Measurements from ENCODE around the gene ONECUT3. TPM values are rescaled to one million over a fixed set of nuclear protein-coding genes. Genes with fewer than 3 reads are reported as not detected.

Gene ONECUT3
- total and polyA plus RNA-seq, 9 of the 15 experiments (the other 6 are each of a cell fraction or from before 2014, with no cell fraction given), result not detected

DNA sequence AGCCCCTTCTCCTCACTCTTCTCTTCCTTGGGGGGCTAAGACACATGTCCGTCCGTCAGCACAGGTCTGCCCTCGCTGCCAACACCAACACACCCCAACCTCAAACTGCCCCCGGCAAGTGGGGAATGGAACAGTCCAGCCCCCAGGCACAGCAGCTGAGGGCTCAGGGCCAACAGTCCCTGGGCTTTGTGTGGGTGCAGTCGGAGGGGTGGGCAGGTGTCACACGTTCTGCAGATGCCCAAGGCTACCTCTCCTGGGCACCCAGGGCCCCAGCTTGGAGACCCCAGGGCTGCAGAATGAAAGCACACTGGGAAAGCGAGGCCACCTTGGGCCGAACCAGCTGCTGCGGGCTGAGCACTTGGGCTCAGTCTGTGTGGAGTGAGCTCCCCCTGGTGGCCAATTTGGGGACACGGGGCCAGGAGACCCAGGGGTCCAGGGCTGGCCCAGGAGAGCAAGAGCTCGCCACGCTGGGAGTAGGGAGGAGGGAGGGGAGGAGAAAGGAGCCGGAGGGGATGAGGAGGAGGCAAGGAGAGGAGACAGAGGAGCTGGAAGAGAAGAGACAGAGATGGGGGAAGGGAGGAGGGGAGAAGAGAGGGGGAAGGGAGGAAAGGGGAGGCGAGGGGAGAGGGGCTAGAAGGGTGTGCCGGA, 72.7 kb downstream of the ONECUT3 start (continued):
- TF ChIP-seq, protein P1, sequence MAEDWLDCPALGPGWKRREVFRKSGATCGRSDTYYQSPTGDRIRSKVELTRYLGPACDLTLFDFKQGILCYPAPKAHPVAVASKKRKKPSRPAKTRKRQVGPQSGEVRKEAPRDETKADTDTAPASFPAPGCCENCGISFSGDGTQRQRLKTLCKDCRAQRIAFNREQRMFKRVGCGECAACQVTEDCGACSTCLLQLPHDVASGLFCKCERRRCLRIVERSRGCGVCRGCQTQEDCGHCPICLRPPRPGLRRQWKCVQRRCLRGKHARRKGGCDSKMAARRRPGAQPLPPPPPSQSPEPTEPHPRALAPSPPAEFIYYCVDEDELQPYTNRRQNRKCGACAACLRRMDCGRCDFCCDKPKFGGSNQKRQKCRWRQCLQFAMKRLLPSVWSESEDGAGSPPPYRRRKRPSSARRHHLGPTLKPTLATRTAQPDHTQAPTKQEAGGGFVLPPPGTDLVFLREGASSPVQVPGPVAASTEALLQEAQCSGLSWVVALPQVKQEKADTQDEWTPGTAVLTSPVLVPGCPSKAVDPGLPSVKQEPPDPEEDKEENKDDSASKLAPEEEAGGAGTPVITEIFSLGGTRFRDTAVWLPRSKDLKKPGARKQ (CRISPR knock-in tag; IDR thresholded peaks at IDR 0.05), result no peak
- TF ChIP-seq, protein P2, sequence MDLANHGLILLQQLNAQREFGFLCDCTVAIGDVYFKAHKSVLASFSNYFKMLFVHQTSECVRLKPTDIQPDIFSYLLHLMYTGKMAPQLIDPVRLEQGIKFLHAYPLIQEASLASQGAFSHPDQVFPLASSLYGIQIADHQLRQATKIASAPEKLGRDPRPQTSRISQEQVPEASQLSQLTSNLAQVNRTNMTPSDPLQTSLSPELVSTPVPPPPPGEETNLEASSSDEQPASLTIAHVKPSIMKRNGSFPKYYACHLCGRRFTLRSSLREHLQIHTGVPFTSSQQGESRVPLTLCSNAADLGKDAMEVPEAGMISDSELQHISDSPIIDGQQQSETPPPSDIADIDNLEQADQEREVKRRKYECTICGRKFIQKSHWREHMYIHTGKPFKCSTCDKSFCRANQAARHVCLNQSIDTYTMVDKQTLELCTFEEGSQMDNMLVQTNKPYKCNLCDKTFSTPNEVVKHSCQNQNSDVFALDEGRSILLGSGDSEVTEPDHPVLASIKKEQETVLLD (IDR thresholded peaks at IDR 0.05), result peak; percentile 62; the same call in 1 of the 2 replicates
- TF ChIP-seq ZNF699 (CRISPR knock-in tag; IDR thresholded peaks at IDR 0.05; ENCODE audit: insufficient replicate concordance), result no peak
- no peak for TF ChIP-seq TAF1 (IDR thresholded peaks at IDR 0.05; ENCODE audit: control insufficient read depth, extremely low read depth, insufficient read depth, low read length, severe bottlenecking)
- TF ChIP-seq, protein P3, sequence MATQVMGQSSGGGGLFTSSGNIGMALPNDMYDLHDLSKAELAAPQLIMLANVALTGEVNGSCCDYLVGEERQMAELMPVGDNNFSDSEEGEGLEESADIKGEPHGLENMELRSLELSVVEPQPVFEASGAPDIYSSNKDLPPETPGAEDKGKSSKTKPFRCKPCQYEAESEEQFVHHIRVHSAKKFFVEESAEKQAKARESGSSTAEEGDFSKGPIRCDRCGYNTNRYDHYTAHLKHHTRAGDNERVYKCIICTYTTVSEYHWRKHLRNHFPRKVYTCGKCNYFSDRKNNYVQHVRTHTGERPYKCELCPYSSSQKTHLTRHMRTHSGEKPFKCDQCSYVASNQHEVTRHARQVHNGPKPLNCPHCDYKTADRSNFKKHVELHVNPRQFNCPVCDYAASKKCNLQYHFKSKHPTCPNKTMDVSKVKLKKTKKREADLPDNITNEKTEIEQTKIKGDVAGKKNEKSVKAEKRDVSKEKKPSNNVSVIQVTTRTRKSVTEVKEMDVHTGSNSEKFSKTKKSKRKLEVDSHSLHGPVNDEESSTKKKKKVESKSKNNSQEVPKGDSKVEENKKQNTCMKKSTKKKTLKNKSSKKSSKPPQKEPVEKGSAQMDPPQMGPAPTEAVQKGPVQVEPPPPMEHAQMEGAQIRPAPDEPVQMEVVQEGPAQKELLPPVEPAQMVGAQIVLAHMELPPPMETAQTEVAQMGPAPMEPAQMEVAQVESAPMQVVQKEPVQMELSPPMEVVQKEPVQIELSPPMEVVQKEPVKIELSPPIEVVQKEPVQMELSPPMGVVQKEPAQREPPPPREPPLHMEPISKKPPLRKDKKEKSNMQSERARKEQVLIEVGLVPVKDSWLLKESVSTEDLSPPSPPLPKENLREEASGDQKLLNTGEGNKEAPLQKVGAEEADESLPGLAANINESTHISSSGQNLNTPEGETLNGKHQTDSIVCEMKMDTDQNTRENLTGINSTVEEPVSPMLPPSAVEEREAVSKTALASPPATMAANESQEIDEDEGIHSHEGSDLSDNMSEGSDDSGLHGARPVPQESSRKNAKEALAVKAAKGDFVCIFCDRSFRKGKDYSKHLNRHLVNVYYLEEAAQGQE (IDR thresholded peaks at IDR 0.05; ENCODE audit: borderline replicate concordance), result peak; percentile 62
- TF ChIP-seq, protein P3 (CRISPR knock-in tag; IDR thresholded peaks at IDR 0.05; ENCODE audit: low read depth), result no peak
- TF ChIP-seq ZNF143 (CRISPR knock-in tag; IDR thresholded peaks at IDR 0.05), result no peak
- TF ChIP-seq, protein P4, sequence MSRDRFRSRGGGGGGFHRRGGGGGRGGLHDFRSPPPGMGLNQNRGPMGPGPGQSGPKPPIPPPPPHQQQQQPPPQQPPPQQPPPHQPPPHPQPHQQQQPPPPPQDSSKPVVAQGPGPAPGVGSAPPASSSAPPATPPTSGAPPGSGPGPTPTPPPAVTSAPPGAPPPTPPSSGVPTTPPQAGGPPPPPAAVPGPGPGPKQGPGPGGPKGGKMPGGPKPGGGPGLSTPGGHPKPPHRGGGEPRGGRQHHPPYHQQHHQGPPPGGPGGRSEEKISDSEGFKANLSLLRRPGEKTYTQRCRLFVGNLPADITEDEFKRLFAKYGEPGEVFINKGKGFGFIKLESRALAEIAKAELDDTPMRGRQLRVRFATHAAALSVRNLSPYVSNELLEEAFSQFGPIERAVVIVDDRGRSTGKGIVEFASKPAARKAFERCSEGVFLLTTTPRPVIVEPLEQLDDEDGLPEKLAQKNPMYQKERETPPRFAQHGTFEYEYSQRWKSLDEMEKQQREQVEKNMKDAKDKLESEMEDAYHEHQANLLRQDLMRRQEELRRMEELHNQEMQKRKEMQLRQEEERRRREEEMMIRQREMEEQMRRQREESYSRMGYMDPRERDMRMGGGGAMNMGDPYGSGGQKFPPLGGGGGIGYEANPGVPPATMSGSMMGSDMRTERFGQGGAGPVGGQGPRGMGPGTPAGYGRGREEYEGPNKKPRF (IDR thresholded peaks at IDR 0.05; ENCODE audit: low read depth, low read length), result no peak
- no peak for TF ChIP-seq ZNF717 (CRISPR knock-in tag; IDR thresholded peaks at IDR 0.05)
- no peak for TF ChIP-seq JUND (IDR thresholded peaks at IDR 0.05; ENCODE audit: borderline replicate concordance, low read depth, low read length)
- no peak; the same call in 2 of the 3 replicates for TF ChIP-seq JUND (tag; IDR thresholded peaks at IDR 0.05; ENCODE audit: borderline replicate concordance, low read depth, low read length)
